A549 (cell line): ENCODE measurements around the gene SLC9A6.

ENCODE experiments used
- BCL3 ChIP-seq: fragments of >200 bp; sonication (Bioruptor Twin); formaldehyde crosslinking; IDR thresholded peaks from 3 replicates; pipeline ENCODE4 v1.6.1; 2016
- CHD4 ChIP-seq: fragments of 200-600 bp; sonication (generic); IDR thresholded peaks from 2 replicates; pipeline ENCODE4 v1.6.1; 2016; ENCODE audit warnings: antibody characterized with exemption, mild to moderate bottlenecking, borderline replicate concordance
- CTCF ChIP-seq: fragments of >200 bp; sonication (Bioruptor Twin); formaldehyde crosslinking; IDR thresholded peaks from 3 replicates; pipeline ENCODE4 v1.5.1; 2016
- EP300 ChIP-seq, 2 experiments: fragments of >200 bp; sonication (Bioruptor Twin); formaldehyde crosslinking; IDR thresholded peaks; 2 replicates in 1 of 2; 3 replicates in 1 of 2; pipeline ENCODE4 v1.6.1; 2016 to 2017
- HDAC2 ChIP-seq: fragments of 200-600 bp; sonication (generic); IDR thresholded peaks from 2 replicates; pipeline ENCODE4 v1.6.1; 2016
- HES2 ChIP-seq: fragments of >200 bp; sonication (Bioruptor Twin); formaldehyde crosslinking; IDR thresholded peaks from 2 replicates; pipeline ENCODE4 v1.6.1; 2016
- HOXB13 ChIP-seq: fragments of 250-450 bp; sonication (Bioruptor Pico); IDR thresholded peaks from 2 replicates; pipeline ENCODE4 v1.5.0; 2020; ENCODE audit warnings: low read depth, mild to moderate bottlenecking, moderate library complexity
- MAFK ChIP-seq: fragments of 450-650 bp; IDR thresholded peaks from 2 replicates; pipeline ENCODE4 v1.6.1; 2014; ENCODE audit not compliant: partially characterized antibody
- NR3C1 ChIP-seq: fragments of >200 bp; sonication (Bioruptor Twin); formaldehyde crosslinking; IDR thresholded peaks from 3 replicates; pipeline ENCODE4 v1.6.1; 2017
- POLR2A ChIP-seq: IDR thresholded peaks from 2 replicates; pipeline ENCODE4 v1.6.1; 2012; ENCODE audit warnings: mild to moderate bottlenecking, low read length
- RAD21 ChIP-seq, 2 experiments: fragments of >200 bp in 1 of 2; sonication (Bioruptor Twin) in 1 of 2; formaldehyde crosslinking in 1 of 2; IDR thresholded peaks in 1 of 2; conservative IDR thresholded peaks in 1 of 2; 2 replicates in 1 of 2; 3 replicates in 1 of 2; pipeline ENCODE4 v1.6.1; 2012 to 2018; ENCODE audit warnings: inconsistent platforms in 1 of 2
- RFX5 ChIP-seq: fragments of 450-650 bp; IDR thresholded peaks from 2 replicates; pipeline ENCODE4 v1.7.1; 2014; ENCODE audit warnings: antibody characterized with exemption, mild to moderate bottlenecking, moderate library complexity
- USF2 ChIP-seq: fragments of 450-650 bp; IDR thresholded peaks from 2 replicates; pipeline ENCODE4 v1.6.1; 2014; ENCODE audit warnings: antibody characterized with exemption

- TF ChIP-seq CTCF (no peak), CHD4 (no peak), EP300 (IDR thresholded peaks at IDR 0.05) (no peak), USF2 (no peak), HOXB13 (CRISPR knock-in tag) (no peak), MAFK (no peak), HES2 (no peak), NR3C1 (no peak), HDAC2 (no peak), RAD21 (conservative IDR thresholded peaks at IDR 0.05 in 1 of 2, IDR thresholded peaks at IDR 0.05 in 1 of 2) (no peak), BCL3 (no peak), POLR2A (no peak), RFX5 (no peak)
Measured at GRCh38 chrX:136039968-136040367, 54.7 kb downstream of the SLC9A6 start.
